DMS53 (cell line): Measurements from ENCODE around the gene KIF25.
"Not testable (repeated sequence)": the region's sequence is repeated elsewhere in the genome, so short reads cannot be mapped to it uniquely, and the experiment has no call there.

Experiments
- DNase-seq: peaks from one replicate; lab custom pipeline; 2025; lab: John Stamatoyannopoulos, UW

KIF25 gene

DNA sequence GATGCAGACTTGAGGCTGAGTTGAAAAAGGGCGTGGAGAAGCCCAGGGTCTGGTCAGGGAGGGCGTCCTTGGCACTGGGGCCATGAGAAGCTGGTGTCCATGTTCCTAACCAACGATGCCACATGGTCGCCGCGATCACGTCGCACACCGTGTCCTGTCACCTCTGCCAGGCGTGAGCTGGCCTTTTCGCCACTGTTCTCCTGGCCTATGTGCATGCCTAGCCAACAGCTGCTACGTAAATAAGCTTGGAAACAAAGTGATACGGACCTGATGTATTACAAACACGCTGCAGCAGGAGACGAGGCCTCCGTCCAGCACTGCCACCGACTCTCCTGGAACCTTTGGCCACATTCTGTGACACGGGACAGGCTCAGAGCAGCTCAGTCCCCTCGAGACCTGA is 22.0 kb upstream of the KIF25 start:
- DNase-seq, result peak; percentile 19

- not testable (repeated sequence) for DNase-seq
Observed at GRCh38 chr6:167976116-167976657, 21.3 kb upstream of the KIF25 start.

DNA sequence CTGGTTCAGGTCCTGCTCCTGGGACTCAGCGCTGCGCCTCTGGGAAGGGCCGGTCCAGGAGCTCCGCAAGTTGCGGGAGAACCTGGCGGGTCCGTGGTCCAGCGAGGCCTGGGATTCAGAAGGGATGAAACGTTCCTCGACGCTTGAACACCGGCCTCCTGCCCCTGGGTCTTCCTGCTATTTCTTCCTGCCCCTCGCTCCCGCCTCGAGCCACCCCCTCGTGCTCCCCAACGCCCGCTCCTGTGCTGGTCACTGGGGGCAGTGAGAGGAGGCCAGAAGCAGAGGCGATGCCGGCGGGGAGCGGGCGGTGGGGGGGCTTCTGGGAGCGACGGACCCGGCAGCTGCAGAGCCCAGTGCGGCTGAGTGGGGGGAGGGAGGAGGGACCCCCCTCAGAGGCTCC is 20.8 kb upstream of the KIF25 start:
- DNase-seq, result no peak

DNA sequence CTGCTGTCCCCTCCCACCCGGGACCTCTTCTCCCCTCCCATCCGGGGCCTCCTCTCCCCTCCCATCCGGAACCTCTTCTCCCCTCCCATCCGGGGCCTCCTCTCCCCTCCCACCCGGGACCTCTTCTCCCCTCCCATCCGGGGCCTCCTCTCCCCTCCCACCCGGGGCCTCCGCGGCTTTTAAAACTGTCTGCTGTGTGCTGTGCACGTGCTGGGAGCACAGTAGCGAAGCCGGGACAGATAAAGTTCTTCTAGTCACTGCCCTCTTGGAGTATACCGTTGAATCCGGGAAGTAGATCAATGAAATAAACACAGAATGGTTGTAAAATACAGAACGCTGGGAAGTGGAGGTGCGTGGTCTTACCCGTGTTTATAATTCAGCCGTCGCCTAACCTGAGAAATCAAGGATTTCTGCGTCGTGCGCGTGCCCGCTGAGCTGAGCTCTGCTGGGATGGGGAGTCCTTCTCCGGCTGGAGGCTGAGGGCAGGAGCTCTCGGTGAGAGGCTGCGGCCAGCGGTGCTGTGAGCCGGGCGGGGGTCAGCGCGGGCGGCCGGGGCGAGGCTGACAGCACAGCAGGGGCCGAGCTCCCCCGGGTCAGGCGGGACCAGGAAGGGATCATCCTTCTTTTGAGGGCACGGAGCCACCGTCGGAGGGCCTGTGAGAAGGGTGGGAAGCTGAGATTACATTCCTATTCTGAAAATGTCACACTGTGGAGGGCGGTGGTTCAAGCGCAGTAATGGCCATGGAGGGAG is 19.6 kb upstream of the KIF25 start:
- DNase-seq, result no peak

DNA sequence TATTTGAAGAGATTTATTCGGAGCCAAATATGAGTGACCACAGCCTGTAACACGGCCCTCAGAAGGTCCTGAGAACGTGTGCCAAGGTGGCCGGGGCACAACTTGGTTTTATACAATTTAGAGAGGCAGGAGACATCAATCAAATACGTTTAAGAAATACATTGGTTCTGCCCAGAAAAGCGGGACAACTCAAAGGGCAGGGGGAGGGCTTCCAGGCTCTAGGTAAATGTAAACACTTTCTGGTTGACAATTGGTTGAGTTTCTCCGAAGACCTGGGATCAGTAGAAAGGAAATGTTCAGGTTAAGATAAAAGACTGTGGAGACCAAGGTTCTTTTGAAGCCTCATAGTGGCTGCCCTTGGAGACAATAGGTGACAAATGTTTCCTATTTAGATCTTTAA is 18.9 kb upstream of the KIF25 start:
- no peak for DNase-seq

GRCh38 chr6:167979436-167980139 is 17.9 kb upstream of the KIF25 start:
- no peak for DNase-seq

DNA sequence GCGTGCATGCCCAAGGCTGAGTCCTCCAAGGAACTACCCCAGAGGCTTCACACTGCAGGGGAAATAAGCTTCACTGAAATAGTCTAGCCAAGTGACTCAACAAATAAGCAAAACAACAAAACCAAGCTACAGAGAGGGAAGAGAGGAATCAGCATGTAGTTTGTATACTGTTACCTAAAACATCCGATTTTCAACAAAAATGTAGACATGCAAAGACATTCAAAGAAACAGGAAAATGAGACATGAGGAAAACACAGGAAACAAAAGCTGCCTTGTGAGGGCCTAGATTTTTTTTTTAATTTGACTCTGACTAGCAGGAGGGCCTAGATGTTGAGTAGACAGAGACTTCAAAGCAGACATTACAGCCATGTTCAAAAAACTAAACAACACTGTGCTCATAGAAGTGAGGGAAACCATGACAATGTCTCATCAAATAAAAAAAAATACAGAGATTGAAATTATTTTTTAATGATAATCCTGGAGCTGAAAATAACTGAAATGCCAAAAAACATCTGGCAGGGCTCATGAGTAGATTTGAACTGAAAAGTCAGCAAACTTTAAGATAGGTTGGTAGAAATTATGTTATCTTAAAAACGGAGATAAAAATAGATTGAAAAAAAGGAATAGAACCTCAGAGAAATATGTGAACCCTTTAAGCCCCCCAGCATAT is 16.4 kb upstream of the KIF25 start:
- no peak for DNase-seq

DNA sequence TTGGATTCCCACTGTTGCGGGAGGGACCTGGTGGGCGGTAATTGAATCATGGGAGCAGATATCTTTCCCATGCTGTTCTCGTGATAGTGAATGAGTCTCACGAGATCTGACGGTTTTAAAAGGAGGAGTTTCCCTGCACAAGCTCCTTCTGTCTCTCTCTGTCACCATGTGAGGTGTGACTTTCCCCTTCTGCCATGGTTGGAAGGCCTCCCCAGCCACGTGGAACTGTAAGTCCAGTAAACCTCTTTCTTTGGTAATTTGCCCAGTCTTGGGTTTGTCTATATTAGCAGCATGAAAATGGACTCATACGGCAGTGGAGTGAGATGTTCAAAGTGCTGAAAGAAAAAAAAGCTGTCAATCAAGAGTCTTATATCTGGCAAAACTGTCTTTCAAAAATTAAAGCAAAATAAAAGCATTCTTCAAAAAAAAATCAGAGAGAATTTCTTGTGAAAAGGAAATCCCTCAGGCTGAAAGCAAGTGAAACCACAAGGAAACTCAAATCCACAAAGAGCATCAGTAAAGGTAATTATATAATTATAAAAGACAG is 15.5 kb upstream of the KIF25 start:
- no peak for DNase-seq

DNA sequence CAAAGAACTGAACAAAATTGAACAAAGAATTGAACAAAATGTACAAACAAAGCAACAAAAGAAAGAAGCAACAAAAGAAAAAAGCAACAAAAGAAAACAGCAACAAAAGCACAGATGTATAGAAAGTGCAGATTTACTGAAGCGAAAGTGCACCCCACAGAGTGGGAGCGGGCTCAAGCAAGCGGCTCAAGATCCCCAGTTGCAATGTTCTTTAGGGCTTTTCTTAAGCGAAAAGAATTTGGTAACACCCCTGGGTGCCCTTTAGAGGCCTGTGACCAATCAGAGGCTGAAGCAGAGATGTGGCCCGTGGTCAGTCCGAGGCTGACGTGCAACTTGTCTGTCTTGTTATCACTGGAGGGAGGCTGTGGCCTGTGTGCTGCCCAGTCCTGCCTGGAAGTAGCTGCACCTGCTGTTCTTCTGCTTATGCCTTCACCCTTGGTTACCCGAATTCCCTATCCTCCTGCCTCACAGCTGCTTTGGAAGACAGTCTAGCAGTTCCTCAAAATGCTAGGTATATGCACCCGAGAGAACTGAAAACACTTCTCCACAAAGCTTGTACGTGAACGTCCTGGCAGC is 13.2 kb upstream of the KIF25 start:
- no peak for DNase-seq

GRCh38 chr6:167984876-167985604 is 12.4 kb upstream of the KIF25 start:
- DNase-seq, result no peak

DNA sequence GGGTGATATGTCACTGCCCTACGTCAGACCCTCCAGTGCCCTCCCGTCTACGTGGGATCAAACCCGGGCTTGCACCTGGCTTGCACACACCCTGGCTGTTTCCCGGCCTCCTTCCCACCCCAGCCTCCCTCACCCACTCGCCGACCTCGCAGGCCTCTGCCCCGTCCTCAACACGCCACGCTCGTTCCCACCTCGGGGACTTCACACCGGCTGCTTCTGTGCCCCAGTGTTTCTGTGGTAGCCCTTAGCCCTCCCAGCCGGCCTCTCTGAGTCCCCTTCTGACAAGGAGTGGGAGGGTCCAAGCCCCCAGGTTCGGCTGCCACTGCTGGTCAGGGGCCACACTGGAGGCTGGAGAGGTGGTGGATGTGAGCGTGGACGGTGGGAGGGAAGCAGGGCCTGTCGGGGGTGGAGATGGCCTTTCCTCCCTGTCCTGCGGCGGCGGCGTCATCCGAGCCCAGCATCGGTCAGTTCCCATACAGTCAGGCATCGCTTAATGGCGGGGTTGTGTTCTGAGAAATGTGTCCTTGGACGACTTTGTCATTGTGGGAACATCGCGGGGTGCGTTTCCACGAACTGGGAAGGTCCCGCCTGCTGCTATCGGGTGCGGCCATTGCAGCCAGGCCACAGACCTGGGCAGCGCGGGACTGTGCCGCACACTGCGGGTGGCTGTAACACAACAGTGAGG is 11.4 kb upstream of the KIF25 start:
- DNase-seq, result no peak

DNA sequence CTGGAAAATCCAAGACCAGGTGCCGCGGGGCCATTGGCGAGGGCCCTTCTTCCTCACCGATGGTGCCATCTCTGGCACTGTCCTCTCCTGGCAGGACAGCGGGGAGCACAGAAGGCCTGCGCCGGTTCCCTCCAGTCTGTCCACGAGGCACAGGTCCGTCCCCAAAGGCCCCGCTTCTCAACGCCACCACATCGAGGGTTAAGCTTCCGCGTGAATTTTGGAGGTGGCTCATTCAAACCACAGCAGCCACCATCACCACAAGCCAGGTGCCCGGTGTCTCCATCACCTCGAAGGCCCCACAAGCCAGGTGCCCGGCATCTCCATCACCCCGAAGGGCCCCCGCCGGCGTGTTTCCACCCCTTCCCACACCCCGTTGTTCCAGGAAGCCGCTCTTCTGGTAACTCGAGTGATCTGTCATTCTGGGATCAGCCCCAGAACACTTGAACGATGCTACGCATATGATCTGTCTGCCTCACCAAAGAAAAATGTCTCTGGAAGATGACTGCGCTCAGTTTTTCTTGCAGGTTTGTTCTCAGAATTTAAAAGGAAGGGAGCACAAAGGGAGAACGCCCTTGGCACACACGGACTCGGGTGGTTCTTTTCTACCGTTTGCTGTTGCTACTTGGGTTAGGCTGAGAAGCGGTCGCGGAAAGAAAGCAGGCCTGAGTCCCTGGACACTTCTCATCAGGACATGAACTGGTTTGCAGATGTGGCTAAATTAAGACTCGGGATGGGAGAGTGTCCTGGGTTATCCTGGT is 9.9 kb upstream of the KIF25 start:
- DNase-seq, result no peak

DNA sequence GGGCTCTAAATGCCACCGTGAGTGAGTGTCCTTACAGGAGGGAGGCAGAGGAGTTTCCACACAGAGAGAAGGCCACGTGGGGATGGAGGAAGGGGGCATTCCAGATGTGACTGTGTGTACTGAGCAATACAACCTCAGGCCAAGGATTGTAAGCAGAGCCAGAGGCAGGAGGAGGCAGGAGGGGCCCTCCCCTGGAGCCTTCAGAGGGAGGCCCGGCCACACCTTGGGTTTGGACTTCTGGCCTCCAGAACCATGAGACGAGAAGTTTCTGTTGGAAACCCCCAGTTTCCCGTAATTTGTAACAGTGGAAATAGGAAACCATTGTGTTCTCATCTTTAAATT is 9.3 kb upstream of the KIF25 start:
- DNase-seq, result no peak

- DNase-seq, result no peak
Observed at GRCh38 chr6:167988945-167989841, 8.3 kb upstream of the KIF25 start.

GRCh38 chr6:167990016-167990945 is 7.2 kb upstream of the KIF25 start:
- no peak for DNase-seq

- DNase-seq, result no peak
Observed at GRCh38 chr6:167993169-167993568, 4.3 kb upstream of the KIF25 start.

GRCh38 chr6:167993831-167994230 is 3.6 kb upstream of the KIF25 start:
- DNase-seq, result no peak

DNA sequence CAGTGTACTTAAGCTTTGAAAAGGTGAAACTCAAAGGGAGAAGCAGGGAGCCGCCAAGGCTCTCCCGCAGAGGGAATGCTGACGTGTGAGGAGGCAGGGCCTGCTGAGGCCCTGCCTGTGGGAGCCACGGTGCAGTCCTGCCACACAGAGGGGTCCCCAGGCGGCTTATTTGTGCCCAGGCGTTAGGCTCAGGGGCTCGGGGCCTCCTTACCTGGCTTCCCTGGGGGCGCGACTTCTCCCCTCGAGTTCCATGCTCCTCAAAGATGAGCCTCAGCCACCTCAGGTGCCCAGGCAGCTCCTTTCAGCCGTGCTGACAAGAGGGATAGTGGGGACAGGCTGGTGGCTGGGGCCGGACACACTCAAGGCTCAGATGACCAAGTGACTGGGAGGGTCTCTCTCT is 2.2 kb upstream of the KIF25 start:
- peak; percentile 4 for DNase-seq
